ENCODE data around the gene RAPGEF5.

Gene RAPGEF5

GRCh38 chr7:22356701-22357310 lies at the start of gene RAPGEF5:
Gene RAPGEF5 (minus strand): TSS chr7:22357154. CDS start chr7:22357060, 94 bp downstream.
- DNase-seq: no peak

- DNase-seq: no peak
Observed at GRCh38 chr7:22406715-22407114, 49.8 kb upstream of the RAPGEF5 start.

DNA sequence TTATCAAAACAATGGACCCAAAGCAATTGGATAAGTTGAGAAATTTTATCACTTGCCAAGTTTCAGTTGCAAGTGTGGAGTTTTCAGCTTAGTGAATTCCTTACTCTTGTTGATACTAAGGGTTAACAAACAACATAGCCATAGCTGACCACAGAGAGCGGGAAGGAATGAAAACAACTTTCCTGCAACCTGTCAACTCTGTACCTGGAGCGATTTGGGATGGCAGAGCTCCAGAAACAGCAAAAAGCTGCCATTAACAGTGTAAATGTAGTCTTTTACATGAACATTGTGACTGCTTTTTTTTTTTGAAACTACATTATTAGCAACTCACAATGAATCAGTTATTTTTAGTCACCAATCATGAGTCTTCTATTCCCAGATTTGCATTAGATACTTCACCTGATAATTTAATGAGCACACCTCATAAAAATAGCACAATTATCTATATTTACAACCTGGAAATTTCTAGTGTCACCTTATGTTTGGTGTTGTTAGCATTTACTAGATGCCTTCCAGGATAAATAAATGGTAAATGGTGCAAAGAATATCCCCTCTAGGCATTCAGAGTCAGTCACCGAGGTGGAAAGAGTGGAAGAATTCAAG lies 47.6 kb upstream of the RAPGEF5 start:
- no peak for DNase-seq

DNA sequence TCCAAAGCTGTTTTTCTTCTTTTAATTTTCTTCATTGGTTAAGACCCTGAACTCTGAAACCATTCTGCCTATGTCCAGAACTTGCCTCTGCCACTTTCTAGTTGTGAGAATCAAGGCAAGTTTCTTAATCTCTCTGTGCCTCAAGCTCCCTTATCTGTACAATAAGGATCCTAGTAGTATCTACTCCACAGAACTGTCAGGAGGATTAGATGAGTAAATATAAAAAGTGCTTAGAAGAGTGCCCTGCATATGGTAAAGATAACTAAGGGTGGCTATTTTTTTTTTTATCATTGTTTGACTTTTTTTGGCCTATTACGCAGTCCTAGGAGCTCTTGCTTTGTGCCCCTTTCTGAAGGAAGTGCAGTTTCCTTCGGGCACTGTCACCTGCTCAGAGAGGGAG lies 46.4 kb upstream of the RAPGEF5 start:
- DNase-seq: no peak

DNA sequence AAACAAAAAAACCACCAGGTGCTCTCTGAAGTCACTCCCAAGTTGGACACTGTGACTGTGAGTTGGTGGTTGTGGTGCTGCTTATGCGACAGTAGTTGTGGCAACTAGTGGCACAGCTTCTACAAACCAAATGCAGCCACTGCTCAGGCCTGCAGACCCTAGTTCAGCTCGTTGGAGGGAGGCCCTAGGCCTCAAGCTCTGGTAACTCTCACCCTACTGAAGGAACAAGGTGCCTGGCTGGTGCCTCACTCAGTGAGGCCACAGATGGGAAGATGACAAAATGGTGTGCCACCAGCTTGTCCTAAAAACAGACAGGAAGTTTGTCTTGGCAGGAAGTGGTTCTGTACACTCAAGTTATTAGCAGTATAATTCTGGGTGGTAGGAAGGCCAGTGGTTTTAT lies 45.3 kb upstream of the RAPGEF5 start:
- DNase-seq: peak; percentile 13

GRCh38 chr7:22400936-22401553 lies 44.1 kb upstream of the RAPGEF5 start:
- no peak for DNase-seq

- no peak for DNase-seq
Observed at GRCh38 chr7:22400150-22400814, 43.3 kb upstream of the RAPGEF5 start.

DNA sequence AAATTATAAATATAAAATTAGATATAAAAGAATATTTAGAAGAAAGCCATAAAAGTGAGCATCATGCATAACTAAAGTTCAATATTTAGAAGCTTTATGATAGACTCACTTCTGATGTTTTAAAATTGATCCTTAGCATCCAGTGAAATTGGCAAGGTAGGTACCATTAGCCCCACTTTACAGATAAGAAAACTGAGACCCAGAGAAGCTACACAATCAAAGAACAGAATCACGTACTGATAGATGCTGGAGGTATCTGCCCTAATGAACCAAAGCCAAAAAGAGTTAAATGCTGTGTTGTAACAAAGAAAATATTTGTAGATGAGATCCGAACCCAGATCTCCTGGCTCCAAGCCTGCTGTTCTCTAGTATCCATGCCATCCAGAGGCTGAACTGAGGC lies 42.6 kb upstream of the RAPGEF5 start:
- DNase-seq: no peak

DNA sequence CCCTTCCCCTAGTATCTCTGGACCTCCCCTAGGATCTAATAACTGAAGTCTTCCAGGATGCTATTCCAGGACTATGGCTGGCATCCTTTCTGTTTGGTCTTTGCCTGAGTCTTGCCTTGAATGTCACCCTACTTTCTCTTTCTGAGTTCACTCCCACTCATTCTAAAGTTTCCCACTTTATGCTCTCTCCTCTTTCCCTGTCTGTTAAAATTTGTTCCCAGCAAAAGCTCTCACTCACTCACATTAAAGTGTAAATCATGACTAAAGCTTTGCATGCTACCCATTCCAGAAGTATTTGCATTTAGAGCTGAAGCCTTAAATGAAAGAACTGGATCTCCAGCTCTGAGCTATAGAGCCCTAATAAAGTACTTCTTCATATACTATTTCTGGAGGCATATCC lies 42.1 kb upstream of the RAPGEF5 start:
- DNase-seq: no peak

DNA sequence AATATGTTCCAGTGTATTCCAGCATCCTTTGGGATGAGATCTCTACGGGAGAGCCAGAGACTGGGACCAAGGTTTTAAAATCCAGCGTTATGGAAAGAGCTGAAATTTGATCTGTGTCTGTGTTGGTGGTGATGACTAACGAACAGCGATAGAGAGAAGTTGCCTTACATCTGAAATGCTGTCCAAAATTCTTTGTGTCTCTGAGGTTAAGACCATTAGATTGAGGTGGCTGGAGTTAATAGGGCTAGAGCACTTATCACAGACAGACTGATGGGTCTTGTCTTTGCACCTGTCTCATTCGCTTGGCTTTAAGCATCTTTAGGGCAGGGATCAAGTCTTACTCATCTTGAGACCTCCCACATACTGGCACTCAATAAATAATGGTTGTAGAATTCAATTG lies 41.0 kb upstream of the RAPGEF5 start:
- no peak for DNase-seq

DNA sequence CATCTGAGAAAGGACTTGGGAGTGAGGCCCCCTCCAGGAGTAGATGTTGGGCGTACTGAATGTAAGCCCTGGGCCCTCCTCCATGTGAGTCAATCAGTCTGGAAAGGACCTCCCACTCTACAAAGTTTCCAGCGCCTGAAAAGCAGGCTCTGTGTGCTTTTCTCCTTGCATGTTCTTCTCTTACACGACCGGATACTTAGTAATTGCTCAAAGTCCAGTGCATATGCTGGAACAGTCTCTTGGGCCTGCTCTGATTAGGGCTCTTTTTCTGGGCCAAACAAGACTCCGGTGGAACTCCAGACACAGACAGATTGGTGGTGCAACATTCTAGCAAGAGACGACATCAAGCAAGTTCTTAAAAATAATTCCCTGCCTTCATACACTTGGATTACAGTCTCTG lies 38.3 kb upstream of the RAPGEF5 start:
- no peak for DNase-seq

DNA sequence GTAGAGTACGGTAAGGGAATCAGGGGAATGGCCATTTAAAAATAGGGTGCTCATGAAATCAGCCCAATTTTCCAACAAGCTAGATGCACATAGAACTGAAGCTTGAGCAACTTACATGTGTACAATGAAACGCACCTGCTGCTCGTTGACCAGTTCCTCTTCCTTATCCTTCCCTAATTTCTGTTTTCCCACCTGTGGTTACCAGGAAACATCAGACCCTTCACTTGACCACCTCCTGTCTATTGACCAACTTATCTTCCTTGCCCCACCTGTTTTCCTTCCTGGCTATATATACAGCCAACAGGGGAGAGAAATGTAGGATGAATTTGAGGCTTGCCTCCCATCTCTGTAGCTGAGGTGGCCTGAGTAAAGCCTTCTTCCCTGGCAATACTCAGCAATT lies 37.8 kb upstream of the RAPGEF5 start:
- DNase-seq: no peak

GRCh38 chr7:22393913-22394729 lies 37.2 kb upstream of the RAPGEF5 start:
- DNase-seq: no peak

GRCh38 chr7:22390516-22390915 lies 33.6 kb upstream of the RAPGEF5 start:
- DNase-seq: no peak

- DNase-seq: no peak
Observed at GRCh38 chr7:22389892-22390291, 32.9 kb upstream of the RAPGEF5 start.

DNA sequence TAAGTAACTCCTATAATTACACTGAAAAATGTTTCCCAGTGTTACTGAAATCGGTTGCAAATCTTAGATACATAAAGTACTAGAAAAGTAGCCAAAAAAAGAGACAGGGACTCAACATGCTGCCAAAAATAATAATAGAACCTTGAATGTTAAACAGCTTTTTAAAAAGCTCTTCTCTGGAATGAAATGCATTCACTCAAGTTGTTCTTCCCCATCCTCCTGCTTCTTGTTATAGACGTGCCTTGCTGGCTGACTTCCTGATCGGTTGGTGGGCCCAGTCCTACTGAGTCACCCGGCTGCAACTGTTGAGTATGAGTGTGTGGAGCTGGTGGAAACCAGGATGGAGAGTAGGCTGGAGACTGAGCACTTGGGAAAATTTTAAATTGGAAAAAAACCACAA lies 30.6 kb upstream of the RAPGEF5 start:
- DNase-seq: no peak

GRCh38 chr7:22386865-22387264 lies 29.9 kb upstream of the RAPGEF5 start:
- DNase-seq: no peak

- DNase-seq: no peak
Observed at GRCh38 chr7:22386206-22386858, 29.4 kb upstream of the RAPGEF5 start.

- DNase-seq: no peak
Observed at GRCh38 chr7:22385326-22385725, 28.4 kb upstream of the RAPGEF5 start.

DNA sequence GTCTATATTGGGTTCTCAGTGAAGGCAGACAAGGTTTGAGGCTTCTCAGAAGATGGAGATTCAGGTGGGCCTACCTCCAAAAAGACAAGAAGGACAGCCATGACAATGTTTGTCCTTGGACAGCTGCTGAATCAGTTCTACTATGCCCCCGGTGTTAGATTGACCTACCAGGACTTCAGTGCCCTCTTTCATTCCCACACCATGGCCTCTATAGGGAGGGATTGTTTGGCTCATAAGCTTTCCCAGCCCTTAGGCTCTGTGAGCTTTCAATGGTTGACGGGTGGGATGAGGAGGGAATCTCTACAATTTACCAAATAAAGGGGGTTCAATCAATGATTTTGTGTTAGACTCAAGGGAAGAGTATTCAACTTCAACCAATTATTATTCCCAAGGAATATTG lies 23.4 kb upstream of the RAPGEF5 start:
- no peak for DNase-seq

- DNase-seq: no peak
Observed at GRCh38 chr7:22378199-22378980, 21.4 kb upstream of the RAPGEF5 start.

DNA sequence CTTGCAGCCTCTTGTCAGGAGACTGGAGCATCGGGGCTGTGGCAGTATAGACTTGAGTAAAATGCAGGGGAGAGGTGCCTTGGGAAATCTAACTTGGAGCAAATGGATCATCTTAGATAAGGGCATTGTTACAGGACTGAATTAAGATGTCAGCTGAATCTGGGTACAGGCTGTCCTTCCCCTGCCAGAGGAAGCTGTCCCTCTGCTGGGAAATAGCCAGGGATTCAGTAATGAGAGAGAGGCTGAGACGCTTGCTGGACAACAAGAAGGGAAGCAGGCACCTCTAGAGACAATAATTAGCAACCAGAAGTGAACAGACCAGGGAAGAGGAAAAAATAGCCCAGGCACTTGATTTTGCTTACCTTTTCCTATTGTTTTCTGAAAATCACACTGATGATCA lies 20.7 kb upstream of the RAPGEF5 start:
- no peak for DNase-seq
